ENCODE data around the gene HMGA1.

Gene HMGA1, protein sequence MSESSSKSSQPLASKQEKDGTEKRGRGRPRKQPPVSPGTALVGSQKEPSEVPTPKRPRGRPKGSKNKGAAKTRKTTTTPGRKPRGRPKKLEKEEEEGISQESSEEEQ

DNA sequence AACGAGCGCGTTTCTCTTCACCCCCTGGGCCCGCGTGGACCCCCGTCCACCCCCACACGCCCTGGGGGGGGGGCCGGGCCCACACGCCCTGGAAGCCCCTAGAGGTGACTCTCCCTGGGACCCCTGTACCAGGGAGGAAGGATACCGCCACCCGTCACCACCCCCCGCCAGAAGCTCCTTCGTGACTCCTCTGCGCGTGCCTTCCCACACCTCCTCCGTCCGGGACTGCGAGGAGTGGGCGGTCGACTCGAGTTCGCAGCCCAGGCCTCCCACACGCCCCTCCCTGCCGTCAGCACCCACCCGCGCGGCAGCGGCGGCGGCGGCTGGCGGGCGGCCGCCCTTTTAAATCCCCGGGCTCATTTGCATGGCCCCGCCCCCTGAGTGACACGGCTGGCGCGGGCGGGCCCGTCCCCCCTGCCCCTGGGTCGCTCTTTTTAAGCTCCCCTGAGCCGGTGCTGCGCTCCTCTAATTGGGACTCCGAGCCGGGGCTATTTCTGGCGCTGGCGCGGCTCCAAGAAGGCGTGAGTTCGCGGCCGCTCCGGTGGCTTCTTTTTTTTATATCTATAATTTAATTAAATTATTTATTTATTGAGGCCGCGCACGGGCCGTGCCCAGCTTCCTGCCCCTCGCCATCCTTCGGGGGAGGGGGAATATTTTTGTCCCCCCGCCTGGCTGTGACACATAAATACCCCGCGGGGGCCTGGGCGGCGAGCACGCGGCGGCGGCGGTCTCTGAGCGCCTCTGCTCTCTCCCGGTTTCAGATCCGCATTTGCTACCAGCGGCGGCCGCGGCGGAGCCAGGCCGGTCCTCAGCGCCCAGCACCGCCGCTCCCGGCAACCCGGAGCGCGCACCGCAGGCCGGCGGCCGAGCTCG, at the start of gene HMGA1:
HMGA1 (plus strand) TSS at position 431 of the 873 bp plus-strand sequence. CDS start 3,908 bp downstream, outside the sequence.
- DNase-seq (ENCODE audit: low spot score): peak; percentile 98

DNA sequence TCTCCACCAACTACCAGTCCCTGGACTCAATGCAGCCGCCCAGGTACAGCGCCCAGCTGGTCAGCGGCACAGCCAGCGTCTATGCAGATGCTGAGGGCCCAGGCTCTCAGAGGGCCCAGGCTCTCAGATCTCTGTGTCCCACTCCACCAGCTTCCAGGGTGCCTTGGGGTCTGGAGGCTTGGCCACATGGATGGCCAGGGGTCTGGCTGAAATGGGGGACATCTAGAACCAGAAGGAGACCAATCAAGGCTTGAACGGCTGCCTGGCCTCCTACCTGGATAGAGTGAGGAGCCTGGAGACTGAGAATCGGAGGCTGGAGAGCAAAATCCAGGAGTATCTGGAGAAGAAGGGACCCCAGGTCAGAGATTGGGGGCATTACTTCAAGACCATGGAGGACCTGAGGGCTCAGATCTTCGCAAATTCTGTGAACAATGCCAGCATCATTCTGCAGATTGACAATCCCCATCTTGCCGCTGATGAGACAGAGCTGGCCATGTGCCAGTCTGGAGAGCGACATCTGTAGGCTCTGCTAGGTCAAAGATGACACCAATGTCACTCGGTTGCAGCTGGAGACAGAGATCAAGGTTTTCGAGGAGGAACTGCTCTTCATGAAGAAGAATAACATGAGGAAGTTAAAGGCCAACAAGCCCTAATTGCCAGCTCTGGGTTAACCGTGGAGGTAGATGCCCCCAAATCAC, 46.7 kb upstream of the HMGA1 start:
- DNase-seq (ENCODE audit: low spot score): no peak

DNA sequence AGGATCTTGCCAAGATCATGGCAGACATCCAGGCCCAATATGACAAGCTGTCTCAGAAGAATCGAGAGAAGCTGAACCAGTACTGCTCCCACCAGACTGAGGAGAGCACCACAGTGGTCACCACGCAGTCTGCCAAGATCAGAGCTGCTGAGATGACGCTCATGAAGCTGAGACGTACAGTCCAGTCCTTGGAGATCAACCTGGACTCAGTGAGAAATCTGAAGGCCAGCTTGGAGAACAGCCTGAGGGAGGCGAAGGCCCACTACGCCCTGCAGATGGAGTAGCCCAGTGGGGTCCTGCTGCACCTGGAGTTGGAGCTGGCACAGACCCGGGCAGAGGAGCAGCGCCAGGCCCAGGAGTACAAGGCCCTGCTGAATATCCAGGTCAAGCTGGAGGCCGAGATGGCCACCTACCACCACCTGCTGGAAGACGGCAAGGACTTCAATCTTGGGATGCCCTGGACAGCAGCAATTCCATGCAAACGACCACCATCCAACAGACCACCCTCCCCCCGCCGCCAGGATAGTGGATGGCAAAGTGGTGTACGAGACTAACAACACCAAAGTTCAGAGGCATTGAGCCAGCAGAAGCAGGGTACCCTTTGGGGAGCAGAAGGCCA, 46.1 kb upstream of the HMGA1 start:
- no peak for DNase-seq (ENCODE audit: low spot score)

DNA sequence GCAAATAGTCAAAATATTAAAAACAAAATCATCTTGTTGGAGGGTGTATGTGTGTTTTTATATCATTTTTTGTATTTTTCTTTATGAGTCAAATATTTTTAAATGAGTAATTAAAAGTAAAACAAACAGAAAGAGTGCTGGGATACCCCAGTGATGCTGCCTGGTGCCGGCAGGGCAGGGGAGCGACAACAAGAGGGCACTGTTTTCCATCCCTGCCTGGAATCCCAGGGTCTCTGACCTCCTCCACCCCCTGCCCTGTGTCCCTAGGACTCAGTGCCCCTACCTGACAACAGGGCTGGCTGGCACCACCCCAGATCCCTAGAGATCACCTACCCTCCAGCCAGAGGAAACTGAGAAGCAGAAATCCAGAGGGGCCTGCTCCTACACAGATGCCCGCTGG, 41.9 kb upstream of the HMGA1 start:
- DNase-seq (ENCODE audit: low spot score): no peak

DNA sequence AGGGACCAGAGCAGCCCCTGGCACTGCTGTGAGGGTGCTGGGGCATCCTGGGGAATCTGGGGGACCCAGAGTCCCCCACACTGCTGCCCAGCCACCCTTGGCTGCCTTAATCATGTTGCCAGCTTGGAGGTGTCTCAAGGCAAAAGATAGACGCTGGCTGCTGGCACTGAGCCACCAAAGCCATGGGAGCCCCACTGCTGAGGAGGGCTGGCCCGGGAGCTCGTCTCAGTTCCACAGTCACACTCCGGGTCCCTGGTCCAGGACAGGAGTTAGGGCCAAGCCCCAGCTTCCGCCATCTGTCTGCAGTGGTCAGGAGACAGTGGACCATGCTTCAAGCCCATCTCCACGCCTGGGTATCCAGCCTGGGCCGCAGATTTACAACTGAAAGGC, 41.0 kb upstream of the HMGA1 start:
- DNase-seq (ENCODE audit: low spot score): no peak

DNA sequence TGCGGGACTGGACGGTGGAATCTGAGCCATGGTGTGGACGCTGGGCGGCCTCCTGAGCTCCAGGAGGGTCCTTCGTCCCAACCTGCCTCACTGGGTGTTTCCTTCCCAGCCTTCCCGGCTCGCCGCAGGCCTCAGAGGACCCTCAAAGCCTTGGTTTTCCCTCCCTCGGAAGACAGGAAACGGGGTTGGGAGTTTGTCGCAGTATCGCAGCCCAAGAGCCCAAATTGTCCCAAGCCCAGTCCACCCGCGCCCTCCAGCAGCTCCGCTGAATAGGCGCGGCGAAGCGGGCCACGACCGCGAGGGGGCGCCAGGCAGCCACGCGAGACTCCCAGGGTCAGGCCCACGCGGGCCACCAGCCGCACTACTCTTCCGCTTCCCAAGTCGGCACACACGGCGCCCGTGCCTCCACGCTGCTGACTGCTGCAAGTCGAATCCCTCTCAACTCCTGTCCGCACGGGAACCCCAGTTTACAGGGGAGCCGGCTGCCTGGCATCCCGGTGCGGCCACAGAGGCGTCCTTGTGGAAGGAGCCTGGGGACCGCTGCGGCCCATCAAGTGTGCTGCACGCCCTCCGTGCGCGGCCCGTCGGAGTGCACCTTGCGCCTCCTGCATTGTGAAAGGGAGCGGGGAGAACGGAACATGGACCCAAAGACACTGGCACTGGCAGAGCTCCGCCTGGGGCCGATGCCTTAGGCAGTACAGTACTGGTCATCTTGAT, 40.4 kb upstream of the HMGA1 start:
- peak; percentile 95 for DNase-seq (ENCODE audit: low spot score)

DNA sequence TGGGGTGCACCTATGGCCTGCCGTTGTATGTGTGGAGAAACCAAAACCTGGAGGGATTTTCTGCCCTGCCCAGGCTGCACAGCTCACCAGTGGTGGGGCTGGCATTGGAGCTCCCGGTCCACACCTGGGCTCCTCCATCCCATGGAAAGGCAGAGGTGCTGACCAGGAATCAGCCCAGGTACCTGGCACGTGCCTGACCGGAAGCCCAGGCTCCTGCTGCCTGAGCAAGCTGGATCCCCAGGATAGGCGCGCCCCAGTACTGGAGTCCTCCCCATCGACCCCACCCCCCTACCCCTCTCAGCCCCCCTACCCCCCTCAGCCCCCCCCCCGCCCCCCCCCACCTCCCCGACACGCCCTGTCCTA, 39.9 kb upstream of the HMGA1 start:
- DNase-seq (ENCODE audit: low spot score): no peak

DNA sequence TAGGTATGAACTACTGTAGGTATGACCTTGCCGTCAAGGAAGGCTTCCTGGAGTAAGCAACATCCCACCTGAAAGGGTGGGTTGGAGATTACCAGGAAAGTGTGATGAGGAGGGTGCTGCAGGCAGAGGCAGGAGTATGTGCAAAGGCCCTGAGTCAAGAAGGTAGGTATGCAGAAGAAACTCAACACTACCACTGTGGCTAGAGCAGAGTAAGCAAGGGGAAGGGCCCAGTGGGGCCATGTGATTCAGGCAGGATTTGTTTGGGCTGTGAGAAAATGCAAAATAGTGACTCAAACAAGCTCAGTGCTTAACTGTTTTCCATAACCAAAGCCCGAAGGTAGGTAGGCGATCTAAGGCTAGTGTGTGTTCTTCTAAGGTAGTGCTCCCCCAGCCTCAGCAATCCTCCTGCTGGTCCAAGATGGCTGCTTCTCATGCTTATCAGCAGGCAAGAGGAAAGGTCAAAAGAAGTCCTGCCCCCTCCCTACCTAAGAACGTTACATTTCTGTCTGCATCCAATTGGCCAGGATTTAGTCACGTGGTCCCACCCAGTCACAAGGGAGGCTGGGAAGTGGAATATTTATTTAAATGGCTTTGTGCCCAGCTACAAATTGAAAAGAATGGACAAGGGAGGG, 36.2 kb upstream of the HMGA1 start:
- no peak for DNase-seq (ENCODE audit: low spot score)

DNA sequence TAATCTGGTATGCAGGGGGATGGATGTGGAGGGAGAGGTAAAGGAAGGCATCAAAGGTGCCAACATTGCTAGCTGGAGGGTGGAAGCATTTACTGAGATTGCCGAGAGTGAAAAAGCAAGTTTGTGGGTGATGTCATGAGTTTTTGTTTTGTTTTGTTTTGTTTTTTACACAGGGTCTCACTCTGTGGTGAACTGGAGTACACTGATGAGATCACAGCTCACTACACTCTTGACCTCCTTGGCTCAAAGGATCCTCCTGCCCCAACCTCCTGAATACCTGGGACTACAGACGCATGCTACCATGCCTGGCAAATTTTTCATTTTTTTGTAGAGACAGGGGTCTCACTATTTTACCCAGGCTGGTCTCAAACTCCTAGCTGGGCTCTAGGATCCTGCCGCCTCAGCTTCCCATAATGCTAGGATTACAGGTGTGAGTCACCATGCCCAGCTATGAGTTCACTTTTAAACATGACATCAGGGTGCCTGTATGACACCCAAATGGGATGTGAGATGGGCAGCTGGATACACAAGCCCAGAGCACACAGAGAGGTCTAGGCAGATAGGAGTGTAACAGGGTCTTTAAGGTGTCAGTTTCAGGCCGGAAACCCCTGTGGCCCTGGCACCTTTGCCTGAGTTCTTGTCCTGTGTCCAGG, 35.1 kb upstream of the HMGA1 start:
- DNase-seq (ENCODE audit: low spot score): no peak

DNA sequence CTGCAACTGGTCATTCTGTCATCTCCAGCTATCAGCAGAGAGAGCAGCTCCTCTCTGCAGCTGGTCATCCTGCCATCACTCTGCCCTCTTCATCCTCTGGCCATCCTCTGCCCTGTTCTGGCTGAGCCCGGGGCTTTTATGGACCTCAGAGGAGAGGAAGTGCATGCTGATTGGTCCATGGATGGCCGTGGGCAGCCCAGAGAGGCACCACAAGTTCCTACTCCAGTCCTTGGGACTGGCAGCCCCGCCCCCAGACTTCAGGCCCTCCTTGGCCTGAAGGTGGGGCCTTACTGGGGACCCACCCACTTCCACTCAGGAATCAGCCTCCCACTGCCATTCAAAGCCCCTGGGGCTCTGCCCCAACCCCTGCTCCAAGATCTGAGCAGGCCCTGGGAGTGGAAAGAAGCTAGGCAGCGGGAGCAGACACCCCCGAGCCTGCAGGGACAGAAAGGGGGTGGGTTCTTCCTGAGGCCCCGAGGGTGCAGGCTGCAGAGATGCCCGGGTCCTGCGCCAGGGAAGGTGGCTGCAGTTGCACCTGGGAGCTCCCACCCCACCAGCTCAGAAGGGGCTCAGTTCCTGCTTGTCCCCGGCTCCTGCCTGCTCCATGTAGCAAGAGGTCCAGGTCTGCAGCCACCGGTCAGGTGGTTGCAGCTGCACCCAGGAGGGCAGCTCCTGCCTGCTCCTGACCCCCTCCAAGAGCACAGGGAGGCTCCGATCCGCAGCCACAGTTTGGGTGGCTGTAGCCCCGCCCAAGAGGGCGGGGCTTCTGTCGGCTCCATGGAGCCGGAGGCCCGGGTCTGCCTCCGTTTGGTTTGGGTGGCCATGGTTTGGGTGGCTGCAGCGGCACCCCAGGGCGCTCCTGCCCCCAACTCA, 34.1 kb upstream of the HMGA1 start:
- no peak for DNase-seq (ENCODE audit: low spot score)

DNA sequence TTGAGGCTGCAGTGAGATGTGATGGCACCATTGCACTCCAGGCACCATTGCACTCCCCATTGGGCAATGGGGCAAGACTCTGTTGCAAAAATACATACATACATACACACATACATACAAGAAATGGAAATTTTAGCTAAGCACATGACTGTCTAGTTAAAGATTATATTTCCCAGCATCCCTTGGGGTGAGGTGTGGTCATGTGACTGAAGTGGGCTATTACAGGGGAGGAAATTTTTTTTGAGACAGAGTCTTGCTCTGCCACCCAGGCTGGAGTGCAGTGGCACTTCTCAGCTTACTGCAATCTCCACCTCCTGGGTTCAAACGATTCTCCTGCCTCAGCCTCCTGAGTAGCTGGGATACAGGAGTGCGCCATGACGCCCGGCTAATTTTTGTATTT, 32.0 kb upstream of the HMGA1 start:
- DNase-seq (ENCODE audit: low spot score): no peak

DNA sequence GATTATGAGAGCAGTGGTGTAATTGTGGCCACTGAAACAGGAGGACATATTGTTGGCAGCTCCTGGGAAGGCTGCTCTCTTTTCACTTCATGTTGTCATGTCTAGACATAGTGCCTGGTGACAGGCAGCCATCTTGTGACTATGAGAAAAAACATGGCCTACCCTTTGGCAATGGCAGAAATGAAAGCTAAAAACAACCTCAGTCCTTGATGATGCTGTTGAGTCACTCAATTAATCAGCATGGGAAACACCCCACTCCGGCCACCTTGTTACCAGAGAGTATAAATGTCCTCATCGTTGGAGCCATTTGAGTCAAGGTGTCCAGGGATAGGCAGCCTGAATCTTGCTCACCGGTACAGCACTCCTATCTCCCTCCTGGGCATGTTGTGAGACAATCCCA, 31.2 kb upstream of the HMGA1 start:
- no peak for DNase-seq (ENCODE audit: low spot score)

DNA sequence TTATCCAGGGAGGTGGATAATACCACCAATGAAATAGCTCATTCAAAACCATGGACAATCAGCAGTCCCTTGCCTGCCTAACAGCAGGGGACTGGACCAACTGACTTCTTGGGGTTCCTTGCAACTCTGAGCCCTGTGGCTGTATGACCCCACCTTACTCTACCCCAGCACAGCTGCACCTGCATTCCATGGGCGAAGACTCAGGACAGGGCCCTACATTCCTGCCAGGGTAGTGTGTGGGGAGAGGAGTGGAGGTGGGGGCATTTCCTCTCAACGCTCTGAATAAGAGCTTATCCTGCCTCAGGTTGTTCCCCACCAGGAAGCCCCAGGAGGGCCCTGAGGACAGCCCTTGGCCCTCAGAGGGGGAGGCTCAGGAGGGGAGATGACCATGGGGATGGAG, 30.8 kb upstream of the HMGA1 start:
- DNase-seq (ENCODE audit: low spot score): no peak

DNA sequence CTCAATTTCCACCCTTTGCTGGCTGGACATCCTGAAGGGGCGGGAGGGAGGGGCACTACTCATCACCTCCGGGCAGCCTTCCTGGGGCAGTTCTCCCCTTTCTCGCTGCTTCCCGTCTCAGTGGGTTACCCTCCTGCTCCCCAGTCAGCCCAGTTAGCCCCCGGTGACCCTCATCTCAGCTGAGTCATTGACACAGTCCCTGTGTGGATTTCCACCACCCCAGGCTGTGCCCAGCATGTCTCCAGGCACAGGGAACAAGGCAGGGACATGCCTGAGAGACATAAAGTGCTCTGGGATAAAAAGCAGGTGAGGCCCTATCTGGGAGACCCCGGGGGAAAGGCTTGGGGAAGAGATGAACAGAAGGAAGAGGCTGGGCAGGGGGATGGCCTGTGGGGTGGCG, 29.9 kb upstream of the HMGA1 start:
- no peak for DNase-seq (ENCODE audit: low spot score)

DNA sequence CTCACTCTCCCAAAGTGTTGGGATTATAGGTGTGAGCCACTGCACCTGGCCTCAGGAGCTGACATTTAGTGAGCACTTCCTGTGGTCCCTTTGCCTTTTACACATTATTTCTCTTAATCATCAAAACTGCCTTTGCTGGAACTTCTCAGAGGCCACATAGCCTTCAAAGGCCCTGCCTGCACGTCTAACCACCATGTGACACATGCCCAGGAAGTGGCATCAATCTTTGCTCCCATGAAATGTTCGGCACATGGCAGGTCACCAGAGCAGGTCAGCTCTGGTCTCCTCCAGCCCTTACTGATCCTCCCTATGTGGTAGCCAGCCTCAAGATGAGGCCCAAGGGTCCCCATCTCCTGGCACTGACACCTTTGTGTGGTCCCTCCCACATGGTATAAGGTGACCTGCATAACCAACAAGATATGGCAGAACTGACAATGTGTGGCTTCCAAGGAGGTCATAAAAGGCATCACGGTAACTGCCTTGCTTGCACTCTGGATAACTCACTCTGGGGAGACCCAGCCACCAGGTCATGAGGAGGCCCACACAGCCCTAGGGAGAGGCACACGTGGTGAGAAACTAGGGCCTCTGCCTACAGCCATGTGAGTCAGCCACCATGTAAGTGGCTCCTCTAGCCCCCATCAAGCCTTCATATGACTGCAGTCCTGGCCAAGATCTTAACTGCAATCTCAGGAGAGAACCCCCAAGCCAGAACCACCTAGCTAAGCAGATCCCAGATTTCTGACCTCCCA, 28.8 kb upstream of the HMGA1 start:
- DNase-seq (ENCODE audit: low spot score): no peak

DNA sequence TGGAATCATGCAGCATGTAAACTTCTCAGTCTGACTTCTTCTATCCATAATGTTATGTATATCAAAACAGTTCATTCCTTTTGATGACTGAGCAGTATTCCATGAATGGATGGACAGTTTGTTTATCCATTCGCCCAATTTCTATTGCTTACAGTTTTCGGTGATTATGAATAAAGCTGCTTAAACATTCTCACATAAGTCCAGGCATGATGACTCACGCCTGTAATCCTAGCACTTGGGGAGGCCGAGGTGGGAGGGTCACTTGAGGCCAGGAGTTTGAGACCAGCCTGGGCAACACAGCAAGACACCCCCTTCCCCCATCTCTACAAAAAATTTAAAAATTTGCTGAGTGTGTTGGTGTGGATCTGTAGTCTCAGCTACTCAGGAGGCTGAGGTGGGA, 22.9 kb upstream of the HMGA1 start:
- no peak for DNase-seq (ENCODE audit: low spot score)

DNA sequence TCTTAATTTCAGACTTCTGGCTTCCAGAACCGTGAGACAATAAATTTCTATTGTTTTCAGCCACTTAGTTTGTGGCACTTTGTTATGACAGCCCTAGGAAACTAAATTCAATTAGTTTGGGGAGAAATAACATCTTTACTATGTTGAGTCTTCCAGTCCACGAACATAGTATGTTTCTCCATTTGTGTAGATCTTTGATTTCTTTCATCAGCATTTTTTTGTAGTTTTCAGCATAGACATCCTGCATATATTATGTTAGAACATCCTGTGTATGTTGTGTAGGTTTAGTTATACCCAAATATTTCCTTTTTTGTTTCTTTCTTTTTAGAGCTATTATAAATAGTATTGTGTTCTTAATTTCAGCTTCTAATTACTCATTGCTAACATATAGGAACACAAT, 18.0 kb upstream of the HMGA1 start:
- DNase-seq (ENCODE audit: low spot score): no peak

DNA sequence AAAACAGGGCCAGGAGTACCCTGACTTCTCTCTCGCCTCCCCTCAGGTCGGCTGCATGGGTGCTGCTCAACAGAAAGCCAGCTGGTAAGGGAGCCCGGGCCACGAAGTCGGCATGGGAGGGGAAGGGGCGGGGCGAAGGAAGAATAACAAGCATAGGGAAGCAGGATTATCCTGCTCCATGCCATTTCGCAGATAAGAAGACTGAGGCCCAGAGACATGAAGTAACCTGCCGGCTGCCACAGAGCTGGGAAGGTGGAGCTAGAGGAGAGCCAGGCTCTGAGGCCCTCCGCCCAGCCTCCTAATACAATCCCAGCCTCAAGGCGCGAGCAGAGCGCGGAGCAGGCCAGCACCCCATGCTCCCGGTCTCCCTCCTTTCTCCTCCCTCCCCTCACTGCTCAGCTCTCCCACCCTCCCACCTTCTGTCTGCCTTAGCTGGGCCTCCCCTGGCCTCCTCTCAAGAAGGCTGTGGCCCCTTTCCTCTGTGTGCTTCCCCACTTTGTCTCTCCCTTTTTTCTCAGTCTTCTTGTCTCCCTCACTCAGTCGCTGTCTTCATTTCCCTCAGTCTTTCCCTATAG, 13.2 kb upstream of the HMGA1 start:
- DNase-seq (ENCODE audit: low spot score): peak; percentile 76

All from D341Med (cell line).